A549 (cell line): Measurements from ENCODE around the gene PI4KA.

Source experiments
- BHLHE40 ChIP-seq: IDR thresholded peaks from 2 replicates; pipeline ENCODE4 v1.6.1; 2012; ENCODE audit warnings: low read depth, low read length, inconsistent platforms
- CBX8 ChIP-seq: fragments of 200-600 bp; sonication (generic); IDR thresholded peaks from 2 replicates; pipeline ENCODE4 v1.6.1; 2016
- REST ChIP-seq: fragments of 200-600 bp; sonication (generic); IDR thresholded peaks from 2 replicates; pipeline ENCODE4 v1.6.1; 2016; ENCODE audit warnings: antibody characterized with exemption, mild to moderate bottlenecking, moderate library complexity
- TF ChIP-seq, protein P1 (sequence below): fragments of >200 bp; sonication (Bioruptor Twin); formaldehyde crosslinking; IDR thresholded peaks from 3 replicates; pipeline ENCODE4 v1.5.1; 2016

- TF ChIP-seq, protein P1, sequence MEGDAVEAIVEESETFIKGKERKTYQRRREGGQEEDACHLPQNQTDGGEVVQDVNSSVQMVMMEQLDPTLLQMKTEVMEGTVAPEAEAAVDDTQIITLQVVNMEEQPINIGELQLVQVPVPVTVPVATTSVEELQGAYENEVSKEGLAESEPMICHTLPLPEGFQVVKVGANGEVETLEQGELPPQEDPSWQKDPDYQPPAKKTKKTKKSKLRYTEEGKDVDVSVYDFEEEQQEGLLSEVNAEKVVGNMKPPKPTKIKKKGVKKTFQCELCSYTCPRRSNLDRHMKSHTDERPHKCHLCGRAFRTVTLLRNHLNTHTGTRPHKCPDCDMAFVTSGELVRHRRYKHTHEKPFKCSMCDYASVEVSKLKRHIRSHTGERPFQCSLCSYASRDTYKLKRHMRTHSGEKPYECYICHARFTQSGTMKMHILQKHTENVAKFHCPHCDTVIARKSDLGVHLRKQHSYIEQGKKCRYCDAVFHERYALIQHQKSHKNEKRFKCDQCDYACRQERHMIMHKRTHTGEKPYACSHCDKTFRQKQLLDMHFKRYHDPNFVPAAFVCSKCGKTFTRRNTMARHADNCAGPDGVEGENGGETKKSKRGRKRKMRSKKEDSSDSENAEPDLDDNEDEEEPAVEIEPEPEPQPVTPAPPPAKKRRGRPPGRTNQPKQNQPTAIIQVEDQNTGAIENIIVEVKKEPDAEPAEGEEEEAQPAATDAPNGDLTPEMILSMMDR: no peak
- TF ChIP-seq BHLHE40: no peak
- TF ChIP-seq REST: no peak
- TF ChIP-seq CBX8: no peak
These were observed 83.2 kb downstream of the PI4KA start for GRCh38 chr22:20775342-20775895.
